ENCODE data around the gene SRRM3. TPM values are rescaled to one million over a fixed set of nuclear protein-coding genes. Genes with fewer than 3 reads are reported as not detected.

Gene SRRM3
- total and polyA plus RNA-seq, 9 of the 15 experiments (the other 6 are each of a cell fraction or from before 2014, with no cell fraction given) = 0.04 to 0.91 (median 0.46) TPM; not detected in 2

DNA sequence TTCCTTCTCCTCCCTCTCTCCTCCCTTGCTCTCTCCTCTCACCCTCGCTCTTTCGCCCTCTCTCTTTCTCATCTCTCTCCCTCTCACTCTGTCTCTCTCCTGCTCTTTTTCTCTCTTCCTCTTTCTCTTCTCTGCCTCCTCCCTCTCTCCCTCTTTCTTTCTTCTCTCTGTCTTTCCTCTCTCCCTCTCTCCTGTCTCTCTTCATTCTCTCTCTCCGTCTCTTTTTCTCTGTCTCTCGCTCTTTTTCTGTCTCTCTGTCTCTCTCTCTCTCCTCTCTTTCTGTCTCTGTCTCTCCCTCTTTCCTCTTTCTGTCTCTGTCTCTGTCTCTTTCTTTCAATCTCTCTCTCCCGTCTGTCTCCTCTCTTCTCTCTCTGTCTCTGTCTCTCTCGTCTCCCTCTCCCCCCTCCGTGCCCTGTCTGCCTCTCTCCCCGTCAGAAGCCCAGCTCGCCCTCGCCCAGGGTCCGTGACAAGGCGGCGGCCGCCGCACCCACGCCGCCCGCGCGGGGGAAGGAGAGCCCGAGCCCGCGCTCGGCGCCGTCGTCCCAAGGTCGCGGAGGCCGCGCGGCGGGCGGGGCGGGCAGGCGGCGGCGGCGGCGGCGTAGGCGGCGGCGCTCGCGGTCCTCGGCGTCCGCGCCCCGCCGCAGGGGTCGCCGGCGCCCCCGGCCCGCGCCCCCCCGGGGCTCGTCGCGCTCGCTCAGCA lies 79.5 kb downstream of the SRRM3 start:
- FAIRE-seq = peak; percentile 15
- H3K9me1 ChIP-seq (ENCODE audit: control insufficient read depth, insufficient read depth, low read length) = no peaks in the 10 kb centered on the region
- H3K27ac ChIP-seq (ENCODE audit: extremely low read depth, low read depth, low read length) = no peak overlapping the region
- intact Hi-C loops (cut with micrococcal nuclease) (no loop called here), in situ Hi-C loops (cut with MboI) (no loop called here)
- H3K9ac ChIP-seq (ENCODE audit: insufficient read depth in 1 of 2, low read depth in 2 of 2, low read length in 2 of 2) = peak overlapping the region in 1 of 2 experiments; percentile 87; a peak in 1 of 4 replicates
- 4% methylated on average over 21 of the region's 63 CpGs for WGBS (ENCODE audit: insufficient coverage, low coverage, missing lambda C conversion rate)
- H4K20me1 ChIP-seq (replicated peaks; ENCODE audit: control insufficient read depth, insufficient read depth, low read length) = no peaks in the 10 kb centered on the region; the same call in 1 of the 2 replicates
- H3K36me3 ChIP-seq (ENCODE audit: control insufficient read depth, insufficient read depth, low read length) = no peaks in the 10 kb centered on the region
- POLR2A ChIA-PET = no interaction called here
- CTCF ChIA-PET (ENCODE audit: low intra/inter-chr PET ratio) = interaction anchor here (1.7 kb wide), 1 partner anchor 33 kb away, joined by 4 read pairs; no protein-coding TSS in a partner anchor
- no peak overlapping the region for H3K4me2 ChIP-seq (ENCODE audit: insufficient read depth, low read length)
- no peak overlapping the region for H3K4me3 ChIP-seq
- peaks cover 0 to 38% of the 10 kb centered on the region in 2 experiments; a peak in 3 of 5 replicates for H3K4me1 ChIP-seq (replicated peaks in 1 of 2; ENCODE audit: control insufficient read depth in 2 of 2, insufficient read depth in 2 of 2, low read length in 2 of 2)
- H3K27me3 ChIP-seq (ENCODE audit: control insufficient read depth in 2 of 2, insufficient read depth in 2 of 2, low read length in 2 of 2) = peaks cover 41 to 65% of the 10 kb centered on the region in 2 experiments; a peak in 4 of 5 replicates
- no TSS peak for BruUV-seq (replicated peaks)
- H3K9me3 ChIP-seq (replicated peaks; ENCODE audit: control insufficient read depth, insufficient read depth, low read depth, low read length) = no peaks in the 10 kb centered on the region
- peak overlapping the region; percentile 77 for H2AFZ ChIP-seq (ENCODE audit: low read depth, low read length)
- H3K79me2 ChIP-seq (ENCODE audit: control insufficient read depth, insufficient read depth, low read length) = no peaks in the 10 kb centered on the region
- DNase-seq (ENCODE audit: extremely low read depth in 1 of 4, low spot score in 3 of 4) = peak in 2 of 4 experiments; percentile 61 to 68
- ATAC-seq = peak; percentile 19; the same call in 2 of the 3 replicates
- TF ChIP-seq NFIC (IDR thresholded peaks at IDR 0.05) (peak; percentile 51; the same call in 1 of the 2 replicates), ZNF316 (IDR thresholded peaks at IDR 0.05) (peak; percentile 3; the same call in 1 of the 2 replicates), NCOA6 (IDR thresholded peaks at IDR 0.05) (0 out of 2 replicates have a peak, but pooled peaks have one; percentile 49), CC2D1A (IDR thresholded peaks at IDR 0.05) (peak; percentile 56), MCM7 (IDR thresholded peaks at IDR 0.05) (peak in 1 of 2 experiments; percentile 72; a peak in 1 of 4 replicates), EGR1 (conservative IDR thresholded peaks at IDR 0.05) (peak; percentile 71), RBM39 (optimal IDR thresholded peaks at IDR 0.05; ENCODE audit: low read depth, low read length) (peak; percentile 2), LEF1 (IDR thresholded peaks at IDR 0.05) (no peak), YBX1 (IDR thresholded peaks at IDR 0.05) (0 out of 2 replicates have a peak, but pooled peaks have one; percentile 29), HDGF (IDR thresholded peaks at IDR 0.05) (0 out of 2 replicates have a peak, but pooled peaks have one; percentile 24), RBM17 (IDR thresholded peaks at IDR 0.05; ENCODE audit: borderline replicate concordance, low read depth, low read length) (no peak), HMG20B (CRISPR knock-in tag; IDR thresholded peaks at IDR 0.05) (no peak)
- TF ChIP-seq, protein P1, sequence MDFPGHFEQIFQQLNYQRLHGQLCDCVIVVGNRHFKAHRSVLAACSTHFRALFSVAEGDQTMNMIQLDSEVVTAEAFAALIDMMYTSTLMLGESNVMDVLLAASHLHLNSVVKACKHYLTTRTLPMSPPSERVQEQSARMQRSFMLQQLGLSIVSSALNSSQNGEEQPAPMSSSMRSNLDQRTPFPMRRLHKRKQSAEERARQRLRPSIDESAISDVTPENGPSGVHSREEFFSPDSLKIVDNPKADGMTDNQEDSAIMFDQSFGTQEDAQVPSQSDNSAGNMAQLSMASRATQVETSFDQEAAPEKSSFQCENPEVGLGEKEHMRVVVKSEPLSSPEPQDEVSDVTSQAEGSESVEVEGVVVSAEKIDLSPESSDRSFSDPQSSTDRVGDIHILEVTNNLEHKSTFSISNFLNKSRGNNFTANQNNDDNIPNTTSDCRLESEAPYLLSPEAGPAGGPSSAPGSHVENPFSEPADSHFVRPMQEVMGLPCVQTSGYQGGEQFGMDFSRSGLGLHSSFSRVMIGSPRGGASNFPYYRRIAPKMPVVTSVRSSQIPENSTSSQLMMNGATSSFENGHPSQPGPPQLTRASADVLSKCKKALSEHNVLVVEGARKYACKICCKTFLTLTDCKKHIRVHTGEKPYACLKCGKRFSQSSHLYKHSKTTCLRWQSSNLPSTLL (IDR thresholded peaks at IDR 0.05) = 0 out of 2 replicates have a peak, but pooled peaks have one; percentile 58
- TF ChIP-seq, protein P2, sequence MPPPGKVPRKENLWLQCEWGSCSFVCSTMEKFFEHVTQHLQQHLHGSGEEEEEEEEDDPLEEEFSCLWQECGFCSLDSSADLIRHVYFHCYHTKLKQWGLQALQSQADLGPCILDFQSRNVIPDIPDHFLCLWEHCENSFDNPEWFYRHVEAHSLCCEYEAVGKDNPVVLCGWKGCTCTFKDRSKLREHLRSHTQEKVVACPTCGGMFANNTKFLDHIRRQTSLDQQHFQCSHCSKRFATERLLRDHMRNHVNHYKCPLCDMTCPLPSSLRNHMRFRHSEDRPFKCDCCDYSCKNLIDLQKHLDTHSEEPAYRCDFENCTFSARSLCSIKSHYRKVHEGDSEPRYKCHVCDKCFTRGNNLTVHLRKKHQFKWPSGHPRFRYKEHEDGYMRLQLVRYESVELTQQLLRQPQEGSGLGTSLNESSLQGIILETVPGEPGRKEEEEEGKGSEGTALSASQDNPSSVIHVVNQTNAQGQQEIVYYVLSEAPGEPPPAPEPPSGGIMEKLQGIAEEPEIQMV (tag; conservative IDR thresholded peaks at IDR 0.05; ENCODE audit: low read depth) = peak; percentile 78; the same call in 1 of the 2 replicates
- TF ChIP-seq, protein P3, sequence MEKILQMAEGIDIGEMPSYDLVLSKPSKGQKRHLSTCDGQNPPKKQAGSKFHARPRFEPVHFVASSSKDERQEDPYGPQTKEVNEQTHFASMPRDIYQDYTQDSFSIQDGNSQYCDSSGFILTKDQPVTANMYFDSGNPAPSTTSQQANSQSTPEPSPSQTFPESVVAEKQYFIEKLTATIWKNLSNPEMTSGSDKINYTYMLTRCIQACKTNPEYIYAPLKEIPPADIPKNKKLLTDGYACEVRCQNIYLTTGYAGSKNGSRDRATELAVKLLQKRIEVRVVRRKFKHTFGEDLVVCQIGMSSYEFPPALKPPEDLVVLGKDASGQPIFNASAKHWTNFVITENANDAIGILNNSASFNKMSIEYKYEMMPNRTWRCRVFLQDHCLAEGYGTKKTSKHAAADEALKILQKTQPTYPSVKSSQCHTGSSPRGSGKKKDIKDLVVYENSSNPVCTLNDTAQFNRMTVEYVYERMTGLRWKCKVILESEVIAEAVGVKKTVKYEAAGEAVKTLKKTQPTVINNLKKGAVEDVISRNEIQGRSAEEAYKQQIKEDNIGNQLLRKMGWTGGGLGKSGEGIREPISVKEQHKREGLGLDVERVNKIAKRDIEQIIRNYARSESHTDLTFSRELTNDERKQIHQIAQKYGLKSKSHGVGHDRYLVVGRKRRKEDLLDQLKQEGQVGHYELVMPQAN (IDR thresholded peaks at IDR 0.05; ENCODE audit: borderline replicate concordance) = peak; percentile 73; the same call in 1 of the 2 replicates

Measured in K562 (cell line).